ENCODE measurements around the gene C2orf68.

DNA sequence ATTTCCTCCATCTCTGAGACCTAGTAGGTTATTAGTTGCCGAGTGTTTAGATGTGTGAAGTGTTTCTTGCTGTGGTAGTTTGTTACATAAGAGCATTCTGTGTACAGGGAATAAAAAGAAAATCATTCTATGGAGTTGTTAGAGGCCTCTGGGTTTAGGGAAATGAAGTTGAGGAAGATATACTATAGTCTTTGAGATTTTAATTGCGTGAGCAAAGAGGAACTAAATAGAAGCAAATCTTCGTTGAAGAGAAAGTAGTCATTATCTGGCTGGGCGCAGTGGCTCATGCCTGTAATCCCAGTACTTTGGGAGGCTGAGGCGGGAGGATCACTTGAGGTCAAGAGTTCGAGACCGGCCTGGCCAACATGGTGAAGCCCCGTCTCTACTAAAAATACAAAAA lies 23.1 kb upstream of the C2orf68 start:
- TF ChIP-seq ZNF10 (tag by site-specific recombination; IDR thresholded peaks at IDR 0.05) = no peak
- TF ChIP-seq, protein P1, sequence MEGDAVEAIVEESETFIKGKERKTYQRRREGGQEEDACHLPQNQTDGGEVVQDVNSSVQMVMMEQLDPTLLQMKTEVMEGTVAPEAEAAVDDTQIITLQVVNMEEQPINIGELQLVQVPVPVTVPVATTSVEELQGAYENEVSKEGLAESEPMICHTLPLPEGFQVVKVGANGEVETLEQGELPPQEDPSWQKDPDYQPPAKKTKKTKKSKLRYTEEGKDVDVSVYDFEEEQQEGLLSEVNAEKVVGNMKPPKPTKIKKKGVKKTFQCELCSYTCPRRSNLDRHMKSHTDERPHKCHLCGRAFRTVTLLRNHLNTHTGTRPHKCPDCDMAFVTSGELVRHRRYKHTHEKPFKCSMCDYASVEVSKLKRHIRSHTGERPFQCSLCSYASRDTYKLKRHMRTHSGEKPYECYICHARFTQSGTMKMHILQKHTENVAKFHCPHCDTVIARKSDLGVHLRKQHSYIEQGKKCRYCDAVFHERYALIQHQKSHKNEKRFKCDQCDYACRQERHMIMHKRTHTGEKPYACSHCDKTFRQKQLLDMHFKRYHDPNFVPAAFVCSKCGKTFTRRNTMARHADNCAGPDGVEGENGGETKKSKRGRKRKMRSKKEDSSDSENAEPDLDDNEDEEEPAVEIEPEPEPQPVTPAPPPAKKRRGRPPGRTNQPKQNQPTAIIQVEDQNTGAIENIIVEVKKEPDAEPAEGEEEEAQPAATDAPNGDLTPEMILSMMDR (tag by site-specific recombination; IDR thresholded peaks at IDR 0.05) = no peak
- TF ChIP-seq ZNF121 (tag by site-specific recombination; IDR thresholded peaks at IDR 0.05) = no peak
- TF ChIP-seq ZNF830 (tag by site-specific recombination; IDR thresholded peaks at IDR 0.05; ENCODE audit: low read depth) = no peak
- no peak for TF ChIP-seq KLF16 (tag by site-specific recombination; IDR thresholded peaks at IDR 0.05)
- TF ChIP-seq ZNF514 (tag by site-specific recombination; IDR thresholded peaks at IDR 0.05) = no peak
- no peak for TF ChIP-seq ZNF184 (tag by site-specific recombination; IDR thresholded peaks at IDR 0.05)
- TF ChIP-seq, protein P2, sequence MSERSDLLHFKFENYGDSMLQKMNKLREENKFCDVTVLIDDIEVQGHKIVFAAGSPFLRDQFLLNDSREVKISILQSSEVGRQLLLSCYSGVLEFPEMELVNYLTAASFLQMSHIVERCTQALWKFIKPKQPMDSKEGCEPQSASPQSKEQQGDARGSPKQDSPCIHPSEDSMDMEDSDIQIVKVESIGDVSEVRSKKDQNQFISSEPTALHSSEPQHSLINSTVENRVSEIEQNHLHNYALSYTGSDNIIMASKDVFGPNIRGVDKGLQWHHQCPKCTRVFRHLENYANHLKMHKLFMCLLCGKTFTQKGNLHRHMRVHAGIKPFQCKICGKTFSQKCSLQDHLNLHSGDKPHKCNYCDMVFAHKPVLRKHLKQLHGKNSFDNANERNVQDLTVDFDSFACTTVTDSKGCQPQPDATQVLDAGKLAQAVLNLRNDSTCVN (tag by site-specific recombination; optimal IDR thresholded peaks at IDR 0.05) = no peak
- no peak for TF ChIP-seq FEZF1 (tag by site-specific recombination; IDR thresholded peaks at IDR 0.05)
- no peak for TF ChIP-seq ZNF596 (tag by site-specific recombination; IDR thresholded peaks at IDR 0.05)

Data from HEK293 (cell line).